Adrenal gland (tissue), 12 donors: ENCODE data around the gene EXOC6. TPM values are rescaled to one million over a fixed set of nuclear protein-coding genes. Genes with fewer than 3 reads are reported as not detected.

Experiments used
- DNase-seq, 7 donors: peaks; one replicate each; pipeline ENCODE4 v3.0.0-alpha.2; 2019 to 2020
- H3K27ac ChIP-seq, 5 donors: fragments of 200-600 bp; sonication (generic) in 4 of 5; 1 replicate in 3 of 5; 2 replicates in 2 of 5; pipeline versions ENCODE4 v1.5.1 to v1.8.0; 2016 to 2020; ENCODE audit warnings: mild to moderate bottlenecking in 1 of 5
- H3K27me3 ChIP-seq: fragments of 200-600 bp; 2 replicates; pipeline ENCODE4 v1.8.0; 2021
- H3K36me3 ChIP-seq, 2 donors: fragments of 200-600 bp; replicated peaks in 1 of 2; 1 replicate in 1 of 2; 2 replicates in 1 of 2; pipeline versions ENCODE4 v1.5.1 to v1.8.0; 2018 to 2022
- H3K4me1 ChIP-seq, 2 donors: fragments of 200-600 bp; replicated peaks in 1 of 2; 1 replicate in 1 of 2; 2 replicates in 1 of 2; pipeline versions ENCODE4 v1.5.1 to v1.8.0; 2018 to 2021
- H3K4me3 ChIP-seq, 4 donors: fragments of 200-600 bp; sonication (generic) in 3 of 4; one replicate each; pipeline ENCODE4 v1.5.1; 2016 to 2018
- H3K9me3 ChIP-seq, 3 donors: fragments of 200-600 bp; sonication (generic) in 1 of 3; replicated peaks in 1 of 3; 1 replicate in 2 of 3; 2 replicates in 1 of 3; pipeline versions ENCODE4 v1.5.1 to v1.8.0; 2016 to 2021
- CTCF ChIP-seq, 6 experiments: fragments of 450-650 bp in 4 of 6; fragments of 200-600 bp in 2 of 6; sonication (generic) in 1 of 6; IDR thresholded peaks; 1 replicate in 5 of 6; 2 replicates in 1 of 6; pipeline versions ENCODE4 v1.5.1 to v1.8.0; 2016 to 2021; ENCODE audit warnings: antibody characterized with exemption in 6 of 6, mild to moderate bottlenecking in 2 of 6, moderate library complexity in 1 of 6
- POLR2A ChIP-seq, 2 donors: fragments of 450-650 bp; IDR thresholded peaks; one replicate each; pipeline ENCODE4 v1.6.1; 2017; ENCODE audit warnings: antibody characterized with exemption in 2 of 2, mild to moderate bottlenecking in 2 of 2, moderate library complexity in 1 of 2
- WGBS, 4 donors: extraction: QIAGEN DNeasy Blood & Tissue Kit in 2 of 4; methylation state at CpG; one replicate each; pipeline versions ENCODE4 v1.1.5 to v1.1.7; 2013 to 2017; 5-methylcytosine and 5-hydroxymethylcytosine counted together
- intact Hi-C, 2 donors: fragments of 100-400 bp; cut with DNase I; formaldehyde crosslinking; loops; one replicate each; pipeline versions ENCODE4 v1.14.1 to v1.15.0; 2022 to 2023
- polyA plus RNA-seq, 3 donors: library from polyadenylated mRNA; stranded (reverse); fragments of 200-250 nt in 2 of 3; fragments of 350-450 nt in 1 of 3; fragmentation: Illumina TruSeq in 1 of 3; extraction: RNeasy Lipid Tissue Mini Kit (QIAGEN cat#74804) in 1 of 3; gene quantifications; one replicate each; pipeline ENCODE4 v1.2.3, GENCODE V29; 2013 to 2014
- total RNA-seq, 9 donors: library from RNA; depleted of rRNA in 4 of 9; stranded (reverse); fragments of >200 nt in 4 of 9; fragments of 120-200 nt in 1 of 9; fragmentation: NEBNext Ultra II Directional in 1 of 9; extraction: Animal tissue kit (Norgen Biotek cat#: 25700) in 1 of 9; gene quantifications; one replicate each; pipeline versions ENCODE4 v1.1.0 to v1.2.4, GENCODE V29; 2013 to 2023
- donor health status: healthy with polysubstance abuse.
- donor health status: Bipolar disorder and iron deficiency.
- donor health status: DM: yes; HTN: yes; CAD: no.
- donor health status: DM: no; HTN: no; CAD: no.
- donor health status: DM: no; HTN: no; CAD: no.
- donor health status: DM: yes; HTN: yes; CAD: no.

Gene EXOC6
- total and polyA plus RNA-seq, 12 donors: 7.1 to 60.1 (median 25.7) TPM

DNA sequence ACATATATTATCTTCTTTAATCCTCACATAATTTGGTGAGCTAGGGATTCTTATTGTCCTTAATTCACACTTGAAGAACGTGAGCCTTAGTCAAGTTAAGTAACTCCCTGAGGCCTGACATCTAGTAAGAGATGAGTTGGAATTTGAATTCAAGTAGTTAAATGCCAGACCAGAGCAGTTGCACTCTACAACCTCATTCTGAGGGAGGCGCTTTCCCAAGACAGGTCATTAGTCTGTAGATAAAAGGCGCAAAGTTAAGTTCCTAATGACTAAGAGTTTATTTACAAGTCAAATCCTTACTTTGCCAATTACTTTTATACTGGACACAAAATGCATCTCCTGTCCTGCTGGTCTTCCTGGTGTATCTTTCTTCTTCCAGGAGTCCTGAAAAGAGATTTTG is 3.6 kb upstream of the EXOC6 start:
- 63 to 85% (median 75%) methylated on average over 3 of the region's 3 CpGs for WGBS, 4 donors
- TF ChIP-seq CTCF (IDR thresholded peaks at IDR 0.05) (no peak), POLR2A (IDR thresholded peaks at IDR 0.05) (no peak)
- Histone ChIP-seq H3K27ac (no peak overlapping the region), H3K36me3 (no peaks in the 10 kb centered on the region), H3K9me3 (no peaks in the 10 kb centered on the region), H3K4me1 (peaks cover 4 to 24% of the 10 kb centered on the region in 2 donors), H3K27me3 (no peaks in the 10 kb centered on the region), H3K4me3 (no peak overlapping the region)
- intact Hi-C loops: loop anchor here in 1 of 2 donors (10.0 kb wide), 1 partner anchor 250 kb away; the partner anchor contains the start of gene KIF11
- no peak for DNase-seq

- peaks cover 0 to 21% of the 10 kb centered on the region in 2 donors for H3K4me1 ChIP-seq
- H3K4me3 ChIP-seq: no peak overlapping the region
- H3K27ac ChIP-seq: no peak overlapping the region
- WGBS, 4 donors: 72 to 85% (median 78%) methylated on average over 4 of the region's 4 CpGs
- no peak for DNase-seq
- H3K36me3 ChIP-seq: no peaks in the 10 kb centered on the region
- H3K9me3 ChIP-seq: no peaks in the 10 kb centered on the region
- no peak for TF ChIP-seq CTCF (IDR thresholded peaks at IDR 0.05)
- TF ChIP-seq POLR2A (IDR thresholded peaks at IDR 0.05): no peak
- intact Hi-C loops: loop anchor here in 1 of 2 donors (10.0 kb wide), 1 partner anchor 251 kb away; the partner anchor contains the start of gene KIF11
- no peaks in the 10 kb centered on the region for H3K27me3 ChIP-seq
Observed at GRCh38 chr10:92845921-92846320, 2.4 kb upstream of the EXOC6 start.

DNA sequence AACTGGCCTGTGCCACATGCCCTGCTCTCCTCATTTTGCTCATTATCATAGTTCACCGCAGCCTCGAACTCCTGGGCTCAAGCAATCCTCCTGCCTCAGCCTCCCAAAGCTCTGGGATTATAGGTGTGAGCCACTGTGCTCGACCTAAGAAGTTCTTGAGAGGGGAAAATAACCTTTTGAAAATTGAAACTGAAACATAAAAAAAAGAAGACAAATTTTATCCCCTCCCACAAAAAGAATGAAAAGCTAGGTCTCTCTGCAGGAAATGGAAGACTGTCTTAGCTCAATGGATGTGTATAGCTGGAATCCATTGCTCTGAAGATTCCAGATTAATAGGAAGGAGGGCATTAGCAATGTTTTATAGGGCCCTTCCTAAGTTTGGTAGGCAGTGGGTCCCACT is 2.0 kb upstream of the EXOC6 start:
- no peak for DNase-seq
- Histone ChIP-seq H3K4me3 (no peak overlapping the region), H3K27ac (no peak overlapping the region), H3K27me3 (no peaks in the 10 kb centered on the region), H3K9me3 (no peaks in the 10 kb centered on the region), H3K4me1 (peaks cover 0 to 21% of the 10 kb centered on the region in 2 donors), H3K36me3 (no peaks in the 10 kb centered on the region)
- WGBS, 4 donors: 68 to 94% (median 71%) methylated on average over 3 of the region's 3 CpGs
- intact Hi-C loops: loop anchor here in 1 of 2 donors (10.0 kb wide), 1 partner anchor 252 kb away; the partner anchor contains the start of gene KIF11
- TF ChIP-seq CTCF (IDR thresholded peaks at IDR 0.05): no peak

DNA sequence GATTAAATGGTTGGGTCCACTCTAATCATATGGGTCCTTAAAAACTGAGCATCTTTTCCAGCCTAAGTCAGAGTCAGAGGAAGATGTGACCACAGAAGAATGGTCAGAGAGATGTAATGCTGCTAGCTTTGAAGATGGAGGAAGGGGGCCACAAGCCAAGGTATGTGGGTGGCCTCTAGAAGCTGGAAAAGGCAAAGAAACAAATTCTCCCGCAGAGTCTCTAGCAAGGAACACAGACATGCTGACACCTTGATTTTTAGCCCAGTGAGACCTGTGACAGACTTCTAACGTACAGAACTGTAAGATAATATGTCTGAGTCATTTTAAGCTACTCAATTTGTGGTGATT is 1.5 kb upstream of the EXOC6 start:
- DNase-seq: no peak
- Histone ChIP-seq H3K4me1 (peaks cover 0 to 21% of the 10 kb centered on the region in 2 donors), H3K9me3 (no peaks in the 10 kb centered on the region), H3K36me3 (no peaks in the 10 kb centered on the region), H3K4me3 (no peak overlapping the region), H3K27me3 (no peaks in the 10 kb centered on the region), H3K27ac (peak overlapping the region in 1 of 5 donors; percentile 1)
- intact Hi-C loops: loop anchor here in 1 of 2 donors (10.0 kb wide), 1 partner anchor 252 kb away; the partner anchor contains the start of gene KIF11
- 82 to 88% (median 84%) methylated on average over 2 of the region's 2 CpGs for WGBS, 4 donors
- TF ChIP-seq POLR2A (IDR thresholded peaks at IDR 0.05) (no peak), CTCF (IDR thresholded peaks at IDR 0.05) (no peak)
